Measurements from ENCODE around the gene GLS.

GLS gene

GRCh38 chr2:190970160-190970559, 89.5 kb downstream of the GLS start:
- DNase-seq (ENCODE audit: low read depth in 2 of 2) = no peak

DNA sequence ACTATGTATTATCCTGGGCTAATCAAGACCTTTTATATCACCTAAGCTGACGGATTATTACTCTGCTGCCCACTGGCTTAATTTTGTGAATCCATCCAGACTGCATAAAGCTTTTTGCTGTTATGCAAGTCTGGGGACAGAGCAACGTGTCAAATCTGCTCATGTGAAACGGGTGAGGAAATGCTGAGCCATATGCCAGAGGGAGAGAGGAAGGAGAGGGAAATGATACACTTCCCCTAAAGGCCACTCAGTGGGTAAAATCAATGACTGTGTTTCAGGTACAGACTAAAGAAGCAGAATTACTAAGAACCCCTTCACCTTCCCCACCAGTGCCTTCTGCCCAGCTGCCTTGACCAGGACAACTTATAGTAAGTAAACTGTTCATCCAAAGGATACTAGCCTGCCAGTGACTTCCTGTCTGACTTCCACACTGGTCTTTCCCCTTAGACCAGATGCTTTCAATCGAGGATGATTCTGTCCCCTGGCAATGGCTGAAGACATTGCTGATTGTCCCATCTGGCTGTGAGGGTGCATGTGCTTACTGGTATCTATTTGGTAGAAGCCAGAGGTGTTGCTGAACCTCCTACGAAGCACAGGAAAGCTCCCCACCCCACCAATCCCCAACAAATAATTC, 90.4 kb downstream of the GLS start:
- DNase-seq (ENCODE audit: low read depth in 2 of 2) = no peak

DNA sequence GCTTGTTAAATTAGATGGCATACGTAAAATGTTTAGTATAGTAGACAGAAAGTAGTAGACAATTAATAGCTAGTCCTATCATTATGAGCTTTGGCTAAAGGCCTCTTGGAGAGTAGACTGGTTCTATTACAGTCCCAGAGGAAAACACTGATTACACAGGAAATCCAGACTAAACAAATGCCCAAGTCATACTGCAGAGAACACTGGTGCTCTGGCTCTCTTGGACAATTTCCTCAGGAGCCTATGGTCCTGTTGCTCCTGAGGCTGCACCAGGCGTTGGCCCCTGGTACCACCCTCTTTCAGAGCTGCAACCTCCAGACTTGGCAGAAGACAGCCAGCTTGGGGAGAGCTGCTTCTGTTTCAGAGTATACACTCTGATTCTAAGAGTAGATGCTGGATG, 91.6 kb downstream of the GLS start:
- DNase-seq (ENCODE audit: low read depth in 2 of 2) = no peak

DNA sequence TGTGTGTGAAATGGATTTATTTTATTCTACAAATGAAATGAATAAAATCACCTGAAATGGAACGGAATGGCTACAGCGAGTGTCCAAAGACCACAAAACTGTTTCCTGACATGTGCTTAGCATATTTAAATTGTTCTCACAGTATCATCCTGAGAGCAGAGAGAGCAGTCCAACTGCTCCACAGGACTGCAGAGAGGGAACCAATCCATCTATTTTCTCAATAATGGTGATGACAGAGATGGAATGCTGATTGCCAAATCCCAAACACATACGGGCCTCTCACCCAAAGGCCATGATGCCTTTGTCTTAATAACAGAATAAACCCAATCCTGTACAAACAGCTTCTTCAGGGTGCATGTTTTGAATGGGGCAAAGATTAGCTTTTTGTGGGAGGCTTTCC, 92.2 kb downstream of the GLS start:
- no peak for DNase-seq (ENCODE audit: low read depth in 2 of 2)

DNA sequence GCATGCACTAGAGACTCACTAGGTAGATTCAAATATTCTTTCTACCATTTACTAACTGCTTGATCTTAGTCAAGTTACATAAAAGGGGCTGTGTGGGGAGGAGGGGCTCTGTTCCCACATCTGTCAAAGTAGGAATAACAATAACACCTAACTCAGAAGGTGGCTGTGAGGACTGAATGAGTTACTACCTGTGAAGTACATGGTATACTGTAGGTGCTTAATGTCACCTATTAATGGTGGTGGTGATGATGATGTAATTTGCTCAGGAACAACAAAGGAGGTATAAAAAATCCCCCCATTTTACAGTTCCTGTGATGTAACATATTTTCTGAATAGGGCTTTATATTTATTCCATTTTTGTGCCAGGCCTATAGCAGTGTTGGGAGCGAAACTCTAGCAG, 92.6 kb downstream of the GLS start:
- no peak for DNase-seq (ENCODE audit: low read depth in 2 of 2)

DNA sequence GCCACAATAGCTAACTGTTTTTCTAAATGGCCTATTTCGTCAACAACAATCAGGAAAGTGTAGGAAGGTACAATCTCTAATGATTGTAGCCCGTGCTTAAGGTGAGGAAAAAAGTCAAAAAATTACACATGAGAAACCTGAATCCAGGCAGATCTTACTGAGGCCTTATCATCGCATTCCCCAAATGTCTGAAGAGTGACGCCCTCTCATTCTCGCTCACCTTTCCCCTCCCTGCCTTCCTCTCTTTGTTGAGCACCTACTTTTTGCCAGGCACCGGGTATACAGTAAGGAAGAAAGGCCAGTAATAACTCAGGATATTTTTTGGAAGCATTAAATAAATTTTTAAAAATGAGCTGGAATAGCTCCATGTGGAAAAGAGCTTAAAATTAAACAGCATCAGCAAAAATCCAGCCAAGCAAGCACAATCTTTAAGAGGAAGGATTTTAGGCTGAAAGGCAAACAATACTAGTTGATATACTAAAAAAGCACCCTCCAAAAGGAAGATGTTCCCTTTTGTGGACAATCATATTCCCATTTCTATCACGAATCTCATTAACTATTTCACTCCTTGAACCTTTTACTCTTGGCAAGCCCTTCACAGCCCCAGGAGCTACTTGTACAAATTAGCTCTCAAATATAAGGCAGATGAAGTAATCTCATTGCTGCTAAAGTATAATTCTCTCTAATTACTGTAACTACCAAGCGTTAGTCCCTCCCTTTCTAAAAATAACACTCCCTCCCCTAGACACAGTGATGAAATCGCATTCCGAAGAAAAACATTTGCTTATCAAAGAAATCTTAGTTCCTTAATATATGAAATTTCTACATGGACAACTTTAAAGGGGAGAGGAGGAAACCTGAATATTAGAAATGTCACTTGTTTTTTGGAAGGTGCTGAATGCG, 93.4 kb downstream of the GLS start:
- DNase-seq (ENCODE audit: low read depth in 2 of 2) = no peak

DNA sequence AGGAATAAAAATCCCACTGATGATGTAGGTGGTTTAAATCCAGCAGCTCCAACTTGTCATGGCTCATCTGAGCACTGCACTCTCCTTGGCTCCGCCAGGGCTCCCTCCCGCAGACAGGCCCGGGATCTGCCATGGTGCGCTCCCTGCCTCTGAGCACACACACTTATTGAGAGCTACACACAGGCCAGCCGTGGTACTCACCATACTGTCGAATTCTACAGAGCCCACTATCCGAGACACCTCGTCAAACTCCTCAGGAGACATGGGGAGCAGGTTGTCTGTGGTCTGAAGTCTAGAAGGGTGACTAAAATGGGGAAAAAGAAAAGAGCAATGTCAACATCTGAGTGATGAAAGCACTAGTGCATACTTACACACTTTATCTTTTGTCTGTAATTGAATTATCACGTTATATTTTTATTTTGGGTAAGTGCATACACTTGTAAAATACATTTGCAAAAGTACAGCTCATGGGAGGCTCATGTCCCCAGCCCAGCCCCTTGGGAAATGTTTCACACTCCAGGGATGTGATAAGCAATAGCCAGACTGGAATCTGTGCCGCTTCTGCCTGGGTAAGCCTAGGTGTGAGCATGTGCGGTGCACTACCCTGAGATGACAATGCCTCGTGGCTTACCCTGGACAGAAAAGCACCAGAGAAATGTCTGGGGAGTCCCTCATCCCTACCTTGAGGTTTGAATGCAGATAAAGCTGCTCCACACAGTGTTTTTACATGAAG, 94.2 kb downstream of the GLS start:
- DNase-seq (ENCODE audit: low read depth in 2 of 2) = no peak

- DNase-seq (ENCODE audit: low read depth in 2 of 2) = no peak
Observed at GRCh38 chr2:190976521-190976920, 95.9 kb downstream of the GLS start.

- DNase-seq (ENCODE audit: low read depth in 2 of 2) = no peak
Observed at GRCh38 chr2:190977505-190977904, 96.9 kb downstream of the GLS start.

DNA sequence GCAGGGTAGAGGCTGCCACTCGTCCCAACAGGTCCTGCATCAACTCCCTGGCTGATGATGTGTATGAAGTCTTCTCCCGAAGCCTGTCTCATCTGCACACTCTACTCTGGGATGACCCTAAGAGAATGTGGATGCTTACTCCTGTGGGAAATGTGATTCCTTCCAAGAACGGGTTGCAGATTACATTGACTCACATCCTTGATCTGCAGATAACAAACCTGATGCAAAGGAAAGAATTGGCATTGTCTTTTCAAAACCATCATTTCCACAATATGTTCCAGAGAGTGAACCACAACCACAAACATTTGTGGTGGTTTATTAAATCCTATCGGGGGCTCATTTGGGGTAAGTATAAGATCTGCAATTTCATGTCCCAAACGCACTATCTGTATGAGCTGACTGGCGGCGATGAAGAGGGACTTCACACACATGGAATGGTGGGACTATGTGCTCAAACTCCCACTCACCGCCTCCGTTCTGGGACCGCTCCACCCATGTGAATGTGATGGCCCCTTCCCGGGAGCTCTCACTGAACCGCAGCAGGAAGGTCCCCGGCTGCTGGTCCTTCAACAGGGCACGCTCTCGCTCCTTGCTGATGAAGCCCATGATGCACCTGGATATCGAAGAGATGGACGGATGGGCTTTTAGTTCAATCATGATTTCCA, 97.9 kb downstream of the GLS start:
- no peak for DNase-seq (ENCODE audit: low read depth in 2 of 2)

DNA sequence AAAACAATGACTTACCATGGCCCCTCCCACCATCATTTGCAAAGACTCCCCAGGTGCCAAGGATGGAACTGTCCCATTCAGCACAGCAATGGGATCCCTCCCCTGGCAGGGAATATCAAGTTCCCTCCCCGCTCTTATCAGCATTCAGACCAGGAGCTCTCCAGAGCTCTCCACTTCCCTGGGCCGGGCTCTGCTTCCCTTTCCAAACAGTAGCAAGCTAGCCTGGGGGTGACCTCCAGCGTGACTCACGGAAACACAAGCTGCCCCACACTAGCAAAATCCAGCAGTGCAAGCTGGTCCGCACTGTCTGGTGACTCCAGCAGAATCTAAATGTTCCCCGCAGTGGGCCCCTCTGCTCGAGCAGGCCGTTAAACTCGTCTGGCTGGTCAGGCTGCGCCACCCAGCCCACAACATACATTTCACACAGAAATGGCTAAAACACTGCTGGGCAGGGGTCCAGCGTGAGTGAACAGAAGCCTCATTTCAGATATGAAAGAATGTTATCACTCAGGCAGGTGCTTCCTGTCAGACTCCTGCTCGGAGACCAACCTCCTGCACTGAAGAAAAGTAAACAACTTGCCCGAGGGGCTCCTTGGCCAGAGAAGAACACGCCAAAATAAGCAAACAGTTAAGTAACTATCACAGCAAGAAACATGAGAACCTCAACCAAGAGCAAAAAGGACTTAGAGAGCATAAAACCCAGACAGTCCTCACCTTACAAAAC, 99.4 kb downstream of the GLS start:
- DNase-seq (ENCODE audit: low read depth in 2 of 2) = no peak

- no peak for DNase-seq (ENCODE audit: low read depth in 2 of 2)
Observed at GRCh38 chr2:190980630-190981209, 100.1 kb downstream of the GLS start.

DNA sequence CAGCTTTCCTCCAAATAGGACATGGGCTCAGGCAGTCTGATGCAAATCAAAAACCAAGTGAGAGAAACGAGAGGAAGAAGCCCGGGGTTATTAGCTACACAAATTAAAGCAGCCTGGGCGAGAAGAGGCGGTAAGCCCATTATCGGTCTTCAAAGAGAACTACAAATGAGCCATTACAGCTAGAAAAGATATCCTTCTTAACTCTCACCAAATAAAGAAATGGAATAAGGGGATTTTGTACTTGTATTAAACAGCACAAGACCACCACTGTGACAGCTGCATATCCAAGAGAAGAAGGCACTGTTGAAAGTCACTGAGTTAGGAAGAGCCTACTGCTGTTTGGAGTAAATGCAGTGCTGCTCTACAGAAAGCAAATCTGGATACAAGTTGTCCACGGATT, 100.7 kb downstream of the GLS start:
- DNase-seq (ENCODE audit: low read depth in 2 of 2) = no peak

GRCh38 chr2:190981733-190982132, 101.1 kb downstream of the GLS start:
- DNase-seq (ENCODE audit: low read depth in 2 of 2) = no peak

- DNase-seq (ENCODE audit: low read depth in 2 of 2) = no peak
Observed at GRCh38 chr2:190982262-190983034, 101.8 kb downstream of the GLS start.

GRCh38 chr2:190984595-190984994, 104.0 kb downstream of the GLS start:
- no peak for DNase-seq (ENCODE audit: low read depth in 2 of 2)

DNA sequence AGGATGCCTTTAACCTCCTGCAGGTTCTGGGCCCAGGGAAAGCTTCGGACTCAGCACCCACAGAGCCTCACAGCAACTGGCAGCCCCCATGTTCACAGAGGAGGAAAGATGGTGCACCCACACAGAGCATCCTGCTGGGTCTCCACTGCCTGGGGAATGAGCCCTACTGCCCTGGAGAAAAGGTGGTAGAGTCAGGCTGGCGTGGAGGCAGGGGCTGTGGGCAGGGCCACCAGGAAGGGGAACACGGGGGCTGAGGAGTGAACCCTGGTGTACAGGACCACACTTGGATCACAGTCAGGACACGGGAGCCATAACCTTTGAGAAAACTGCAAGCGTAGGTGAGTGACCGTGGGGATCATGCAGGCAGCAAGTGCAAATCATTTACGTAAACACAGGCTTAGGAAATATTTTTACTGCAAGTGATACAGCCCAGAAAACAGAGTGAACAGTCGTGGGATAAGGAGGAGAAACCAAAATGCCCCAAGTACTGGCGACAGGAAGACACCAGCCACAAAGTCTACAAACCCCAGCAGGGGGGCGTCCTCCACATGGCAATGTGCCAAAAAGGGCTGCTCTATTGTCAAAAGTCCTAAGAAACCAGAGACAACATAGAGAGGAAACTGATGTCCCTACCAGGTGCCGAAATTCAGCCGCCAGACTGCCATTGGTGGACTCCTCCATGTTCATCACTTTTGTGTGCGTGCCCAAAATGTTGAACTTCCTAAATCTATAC, 105.8 kb downstream of the GLS start:
- no peak for DNase-seq (ENCODE audit: low read depth in 2 of 2)

- no peak for DNase-seq (ENCODE audit: low read depth in 2 of 2)
Observed at GRCh38 chr2:190987116-190987515, 106.5 kb downstream of the GLS start.

DNA sequence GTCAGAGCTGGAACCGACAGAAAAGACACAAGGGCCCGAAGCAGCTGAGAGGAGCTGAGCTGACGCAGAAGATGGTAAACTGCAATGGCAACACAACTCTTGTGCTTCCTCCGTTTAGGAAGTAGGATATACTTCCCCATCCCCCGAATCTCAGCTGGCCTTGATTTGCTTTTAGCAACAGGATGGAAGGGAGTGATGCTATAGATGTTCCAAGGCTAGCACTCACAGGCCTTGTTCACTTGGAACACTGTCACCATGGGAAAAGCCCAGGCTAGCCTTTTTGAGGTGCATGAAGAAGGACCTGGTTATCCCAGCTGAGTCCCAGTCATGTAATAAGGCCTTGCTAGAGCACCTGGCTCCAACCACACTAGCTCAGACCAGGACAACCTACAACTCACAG, 107.3 kb downstream of the GLS start:
- DNase-seq (ENCODE audit: low read depth in 2 of 2) = no peak

- DNase-seq (ENCODE audit: low read depth in 2 of 2) = no peak
Observed at GRCh38 chr2:190988910-190989309, 108.3 kb downstream of the GLS start.
